HepG2 (cell line): ENCODE results near the gene RPL35A. TPM values are rescaled to one million over a fixed set of nuclear protein-coding genes. Genes with fewer than 3 reads are reported as not detected.

Experiments
- CREB1 ChIP-seq, 2 experiments: fragments of 450-650 bp in 1 of 2; IDR thresholded peaks; 2 replicates each; pipeline ENCODE4 v1.6.1; 2016 to 2017; ENCODE audit warnings: control low read depth in 1 of 2, mild to moderate bottlenecking in 1 of 2, missing compliant biosample characterization in 1 of 2, missing genetic modification characterization in 1 of 2
- GATAD2A ChIP-seq: IDR thresholded peaks from 2 replicates; pipeline ENCODE4 v1.6.1; 2016
- HDAC2 ChIP-seq: sonication (generic); formaldehyde crosslinking; IDR thresholded peaks from 2 replicates; pipeline ENCODE4 v1.4.0; 2020; ENCODE audit warnings: missing genetic modification reagents
- LCORL ChIP-seq, 2 experiments: fragments of 450-650 bp in 1 of 2; sonication (generic) in 1 of 2; formaldehyde crosslinking in 1 of 2; IDR thresholded peaks; 2 replicates each; pipeline versions ENCODE4 v1.5.0 to v1.6.1; 2017 to 2020; ENCODE audit warnings: antibody characterized with exemption in 1 of 2, missing genetic modification reagents in 1 of 2
- MEIS1 ChIP-seq: sonication (generic); formaldehyde crosslinking; IDR thresholded peaks from 2 replicates; pipeline ENCODE4 v1.9.0; 2021; ENCODE audit warnings: mild to moderate bottlenecking, missing genetic modification reagents, moderate library complexity, borderline replicate concordance
- NFRKB ChIP-seq: fragments of 450-650 bp; IDR thresholded peaks from 2 replicates; pipeline ENCODE4 v1.6.1; 2017
- PITX1 ChIP-seq: sonication (generic); formaldehyde crosslinking; IDR thresholded peaks from 2 replicates; pipeline ENCODE4 v1.5.1; 2020; ENCODE audit warnings: mild to moderate bottlenecking, missing genetic modification reagents
- RFX1 ChIP-seq: fragments of 450-650 bp; IDR thresholded peaks from 2 replicates; pipeline ENCODE4 v1.6.1; 2017
- SIN3A ChIP-seq: IDR thresholded peaks from 2 replicates; pipeline ENCODE4 v1.6.1; 2011; ENCODE audit warnings: low read depth, mild to moderate bottlenecking, control low read depth, low read length, borderline replicate concordance
- TSC22D2 ChIP-seq: sonication (generic); formaldehyde crosslinking; IDR thresholded peaks from 2 replicates; pipeline ENCODE4 v1.5.1; 2020; ENCODE audit warnings: missing genetic modification reagents, mild to moderate bottlenecking, borderline replicate concordance
- ZNF275 ChIP-seq: sonication (generic); formaldehyde crosslinking; IDR thresholded peaks from 2 replicates; pipeline ENCODE4 v1.8.0; 2022; ENCODE audit warnings: missing genetic modification reagents, mild to moderate bottlenecking, inconsistent platforms, borderline replicate concordance
- ZNF335 ChIP-seq: sonication (generic); formaldehyde crosslinking; IDR thresholded peaks from 2 replicates; pipeline ENCODE4 v1.4.0; 2020; ENCODE audit warnings: missing genetic modification reagents
- ZNF350 ChIP-seq: sonication (generic); formaldehyde crosslinking; IDR thresholded peaks from 2 replicates; pipeline ENCODE4 v1.4.0; 2020; ENCODE audit warnings: mild to moderate bottlenecking, low read depth, missing genetic modification reagents, borderline replicate concordance
- ZNF549 ChIP-seq: sonication (generic); formaldehyde crosslinking; IDR thresholded peaks from 2 replicates; pipeline ENCODE4 v1.5.0; 2020; ENCODE audit warnings: missing genetic modification reagents
- ZNF598 ChIP-seq: sonication (generic); formaldehyde crosslinking; IDR thresholded peaks from 2 replicates; pipeline ENCODE4 v1.5.1; 2020; ENCODE audit warnings: mild to moderate bottlenecking, missing genetic modification reagents, borderline replicate concordance
- ZNF687 ChIP-seq: sonication (generic); formaldehyde crosslinking; IDR thresholded peaks from 2 replicates; pipeline ENCODE4 v1.5.1; 2020; ENCODE audit warnings: mild to moderate bottlenecking, missing genetic modification reagents, moderate library complexity
- ZSCAN20 ChIP-seq: sonication (generic); formaldehyde crosslinking; IDR thresholded peaks from 2 replicates; pipeline ENCODE4 v1.4.0; 2020; ENCODE audit warnings: missing genetic modification reagents, mild to moderate bottlenecking, borderline replicate concordance
- polyA plus RNA-seq, 8 experiments: library from polyadenylated mRNA; depleted of rRNA in 3 of 8; stranded (reverse) in 7 of 8; unstranded in 1 of 8; fragments of >200 nt; fragmentation: Illumina TruSeq in 4 of 8; extraction: Trizol in 4 of 8; gene quantifications; 2 replicates each; pipeline versions ENCODE4 v1.2.1 to v1.2.3, GENCODE V29; 2011 to 2016; ENCODE audit warnings: low read depth in 4 of 8, missing spikeins in 1 of 8, mixed read lengths in 1 of 8; ENCODE audit not compliant: insufficient read depth in 1 of 8
- total RNA-seq, 5 experiments: library from RNA; depleted of rRNA; stranded (reverse); fragments of >200 nt; fragmentation: Illumina TruSeq; extraction: Trizol; gene quantifications; 2 replicates each; pipeline ENCODE4 v1.2.3, GENCODE V29; 2016; ENCODE audit warnings: low read depth in 1 of 5
- TF ChIP-seq, protein P1 (sequence below): sonication (generic); formaldehyde crosslinking; IDR thresholded peaks from 2 replicates; pipeline ENCODE4 v1.5.1; 2020; ENCODE audit warnings: mild to moderate bottlenecking, moderate library complexity, missing genetic modification reagents
- TF ChIP-seq, protein P2 (sequence below): IDR thresholded peaks from 2 replicates; pipeline ENCODE4 v1.6.1; 2018; ENCODE audit warnings: missing genetic modification reagents, mild to moderate bottlenecking, missing compliant biosample characterization

RPL35A gene
- total and polyA plus RNA-seq, 2 of the 13 experiments (the other 11 are each of a cell fraction or from before 2014, with no cell fraction given): 1,001 to 1,582 TPM

GRCh38 chr3:197949778-197950676, at the start of gene RPL35A (continued):
- peak; percentile 61 for TF ChIP-seq ZNF687
- peak; percentile 78 for TF ChIP-seq MEIS1 (CRISPR knock-in tag)
- TF ChIP-seq SIN3A: peak; percentile 95
- peak; percentile 100 for TF ChIP-seq ZNF335 (CRISPR knock-in tag)
- 0 out of 2 replicates have a peak, but pooled peaks have one; percentile 55 for TF ChIP-seq HDAC2 (CRISPR knock-in tag)
- TF ChIP-seq RFX1: peak; percentile 94
- peak; percentile 66; the same call in 1 of the 2 replicates for TF ChIP-seq PITX1
- 0 out of 2 replicates have a peak, but pooled peaks have one; percentile 9 for TF ChIP-seq GATAD2A (CRISPR knock-in tag)
- TF ChIP-seq NFRKB: peak; percentile 82
- peak; percentile 70; the same call in 1 of the 2 replicates for TF ChIP-seq TSC22D2 (CRISPR knock-in tag)
- TF ChIP-seq ZNF598 (CRISPR knock-in tag): 0 out of 2 replicates have a peak, but pooled peaks have one; percentile 80
- peak; percentile 35 for TF ChIP-seq CREB1 (IDR thresholded peaks at IDR 0.05)
- peak; percentile 75 for TF ChIP-seq CREB1 (CRISPR knock-in tag; IDR thresholded peaks at IDR 0.05)
- peak; percentile 78; the same call in 1 of the 2 replicates for TF ChIP-seq LCORL (IDR thresholded peaks at IDR 0.05)
- TF ChIP-seq LCORL (CRISPR knock-in tag; IDR thresholded peaks at IDR 0.05): peak; percentile 74; the same call in 1 of the 2 replicates
- TF ChIP-seq, protein P1, sequence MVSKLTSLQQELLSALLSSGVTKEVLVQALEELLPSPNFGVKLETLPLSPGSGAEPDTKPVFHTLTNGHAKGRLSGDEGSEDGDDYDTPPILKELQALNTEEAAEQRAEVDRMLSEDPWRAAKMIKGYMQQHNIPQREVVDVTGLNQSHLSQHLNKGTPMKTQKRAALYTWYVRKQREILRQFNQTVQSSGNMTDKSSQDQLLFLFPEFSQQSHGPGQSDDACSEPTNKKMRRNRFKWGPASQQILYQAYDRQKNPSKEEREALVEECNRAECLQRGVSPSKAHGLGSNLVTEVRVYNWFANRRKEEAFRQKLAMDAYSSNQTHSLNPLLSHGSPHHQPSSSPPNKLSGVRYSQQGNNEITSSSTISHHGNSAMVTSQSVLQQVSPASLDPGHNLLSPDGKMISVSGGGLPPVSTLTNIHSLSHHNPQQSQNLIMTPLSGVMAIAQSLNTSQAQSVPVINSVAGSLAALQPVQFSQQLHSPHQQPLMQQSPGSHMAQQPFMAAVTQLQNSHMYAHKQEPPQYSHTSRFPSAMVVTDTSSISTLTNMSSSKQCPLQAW: peak; percentile 67; the same call in 1 of the 2 replicates
- no peak for TF ChIP-seq ZNF549 (CRISPR knock-in tag)
- TF ChIP-seq, protein P2, sequence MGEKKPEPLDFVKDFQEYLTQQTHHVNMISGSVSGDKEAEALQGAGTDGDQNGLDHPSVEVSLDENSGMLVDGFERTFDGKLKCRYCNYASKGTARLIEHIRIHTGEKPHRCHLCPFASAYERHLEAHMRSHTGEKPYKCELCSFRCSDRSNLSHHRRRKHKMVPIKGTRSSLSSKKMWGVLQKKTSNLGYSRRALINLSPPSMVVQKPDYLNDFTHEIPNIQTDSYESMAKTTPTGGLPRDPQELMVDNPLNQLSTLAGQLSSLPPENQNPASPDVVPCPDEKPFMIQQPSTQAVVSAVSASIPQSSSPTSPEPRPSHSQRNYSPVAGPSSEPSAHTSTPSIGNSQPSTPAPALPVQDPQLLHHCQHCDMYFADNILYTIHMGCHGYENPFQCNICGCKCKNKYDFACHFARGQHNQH (CRISPR knock-in tag): peak; percentile 77; the same call in 1 of the 2 replicates
- 0 out of 2 replicates have a peak, but pooled peaks have one; percentile 68 for TF ChIP-seq ZSCAN20
- TF ChIP-seq ZNF350: peak; percentile 79; the same call in 1 of the 2 replicates
- peak; percentile 91; the same call in 1 of the 2 replicates for TF ChIP-seq ZNF275 (CRISPR knock-in tag)
